HepG2 (cell line): ENCODE measurements around the gene ADM5. TPM values are rescaled to one million over a fixed set of nuclear protein-coding genes. Genes with fewer than 3 reads are reported as not detected.

Experiments
- AHR ChIP-seq: IDR thresholded peaks from 2 replicates; pipeline ENCODE4 v1.6.1; 2018; ENCODE audit warnings: missing genetic modification reagents, missing compliant biosample characterization
- ASH2L ChIP-seq: fragments of 300-600, 200-600 bp; sonication (generic); IDR thresholded peaks from 2 replicates; pipeline ENCODE4 v1.7.0; 2017; ENCODE audit warnings: low read depth, mild to moderate bottlenecking, moderate library complexity, mixed read lengths, low read length; ENCODE audit not compliant: insufficient read length
- DR1 ChIP-seq: sonication (generic); formaldehyde crosslinking; IDR thresholded peaks from 2 replicates; pipeline ENCODE4 v1.8.0; 2021; ENCODE audit warnings: mild to moderate bottlenecking, missing genetic modification reagents, inconsistent platforms
- EEA1 ChIP-seq: sonication (generic); formaldehyde crosslinking; IDR thresholded peaks from 2 replicates; pipeline ENCODE4 v1.5.1; 2020; ENCODE audit warnings: mild to moderate bottlenecking, missing genetic modification reagents, borderline replicate concordance
- FOSL1 ChIP-seq: sonication (generic); formaldehyde crosslinking; IDR thresholded peaks from 2 replicates; pipeline ENCODE4 v1.9.0; 2021; ENCODE audit warnings: missing genetic modification reagents, borderline replicate concordance
- GTF2F1 ChIP-seq: fragments of 150-350 bp; IDR thresholded peaks from 2 replicates; pipeline ENCODE4 v1.6.1; 2014; ENCODE audit warnings: low read length
- MTA1 ChIP-seq: sonication (generic); formaldehyde crosslinking; IDR thresholded peaks from 2 replicates; pipeline ENCODE4 v1.4.0; 2020; ENCODE audit warnings: missing genetic modification reagents, mild to moderate bottlenecking, borderline replicate concordance
- NR1H2 ChIP-seq: sonication (generic); formaldehyde crosslinking; IDR thresholded peaks from 2 replicates; pipeline ENCODE4 v1.8.1; 2022; ENCODE audit warnings: low read depth, missing genetic modification reagents, borderline replicate concordance
- PATZ1 ChIP-seq: sonication (generic); formaldehyde crosslinking; IDR thresholded peaks from 2 replicates; pipeline ENCODE4 v1.4.0; 2020; ENCODE audit warnings: missing genetic modification reagents
- PHF20 ChIP-seq: sonication (generic); formaldehyde crosslinking; IDR thresholded peaks from 2 replicates; pipeline ENCODE4 v1.5.0; 2020; ENCODE audit warnings: mild to moderate bottlenecking, missing genetic modification reagents
- PRDM15 ChIP-seq: sonication (generic); formaldehyde crosslinking; IDR thresholded peaks from 2 replicates; pipeline ENCODE4 v1.4.0; 2020; ENCODE audit warnings: missing genetic modification reagents
- SNAPC2 ChIP-seq: sonication (generic); formaldehyde crosslinking; IDR thresholded peaks from 2 replicates; pipeline ENCODE4 v1.8.1; 2022; ENCODE audit warnings: mild to moderate bottlenecking, missing genetic modification reagents
- TBL1XR1 ChIP-seq: fragments of 150-350 bp; IDR thresholded peaks from 2 replicates; pipeline ENCODE4 v1.6.1; 2014; ENCODE audit warnings: borderline replicate concordance, low read length; ENCODE audit not compliant: partially characterized antibody
- YEATS2 ChIP-seq: sonication (generic); formaldehyde crosslinking; IDR thresholded peaks from 2 replicates; pipeline ENCODE4 v1.4.0; 2020; ENCODE audit warnings: missing genetic modification reagents, borderline replicate concordance
- ZBTB7A ChIP-seq: sonication (generic); formaldehyde crosslinking; IDR thresholded peaks from 2 replicates; pipeline ENCODE4 v1.8.0; 2022; ENCODE audit warnings: mild to moderate bottlenecking, missing genetic modification reagents
- ZGPAT ChIP-seq: IDR thresholded peaks from 2 replicates; pipeline ENCODE4 v1.6.1; 2016; ENCODE audit warnings: mild to moderate bottlenecking
- ZNF274 ChIP-seq: sonication (generic); formaldehyde crosslinking; IDR thresholded peaks from 2 replicates; pipeline ENCODE4 v1.5.1; 2020; ENCODE audit warnings: mild to moderate bottlenecking, missing genetic modification reagents
- ZNF567 ChIP-seq: sonication (generic); formaldehyde crosslinking; IDR thresholded peaks from 2 replicates; pipeline ENCODE4 v1.8.1; 2023; ENCODE audit warnings: mild to moderate bottlenecking, missing genetic modification reagents, borderline replicate concordance
- ZNF614 ChIP-seq: IDR thresholded peaks from 2 replicates; pipeline ENCODE4 v1.6.1; 2018; ENCODE audit warnings: missing biosample characterization, missing genetic modification reagents, inconsistent platforms, borderline replicate concordance
- ZNF670 ChIP-seq: sonication (generic); formaldehyde crosslinking; IDR thresholded peaks from 2 replicates; pipeline ENCODE4 v1.8.0; 2022; ENCODE audit warnings: mild to moderate bottlenecking, missing genetic modification reagents, borderline replicate concordance
- ZNF883 ChIP-seq: sonication (generic); formaldehyde crosslinking; IDR thresholded peaks from 2 replicates; pipeline ENCODE4 v1.5.1; 2020; ENCODE audit warnings: mild to moderate bottlenecking, missing genetic modification reagents; ENCODE audit errors: not compliant biosample characterization
- polyA plus RNA-seq, 8 experiments: library from polyadenylated mRNA; depleted of rRNA in 3 of 8; stranded (reverse) in 7 of 8; unstranded in 1 of 8; fragments of >200 nt; fragmentation: Illumina TruSeq in 4 of 8; extraction: Trizol in 4 of 8; gene quantifications; 2 replicates each; pipeline versions ENCODE4 v1.2.1 to v1.2.3, GENCODE V29; 2011 to 2016; ENCODE audit warnings: low read depth in 4 of 8, missing spikeins in 1 of 8, mixed read lengths in 1 of 8; ENCODE audit not compliant: insufficient read depth in 1 of 8
- total RNA-seq, 5 experiments: library from RNA; depleted of rRNA; stranded (reverse); fragments of >200 nt; fragmentation: Illumina TruSeq; extraction: Trizol; gene quantifications; 2 replicates each; pipeline ENCODE4 v1.2.3, GENCODE V29; 2016; ENCODE audit warnings: low read depth in 1 of 5

The ADM5 gene
- total and polyA plus RNA-seq, 2 of the 13 experiments (the other 11 are each of a cell fraction or from before 2014, with no cell fraction given) = 2.7 to 4.1 TPM

GRCh38 chr19:49640113-49640898 lies 49.1 kb upstream of the ADM5 start, which contains the start of gene RRAS (continued):
- no peak for TF ChIP-seq AHR (CRISPR knock-in tag)
- peak; percentile 64; the same call in 1 of the 2 replicates for TF ChIP-seq FOSL1
- TF ChIP-seq ZNF567 (CRISPR knock-in tag) = no peak; the same call in 1 of the 2 replicates
- no peak for TF ChIP-seq PRDM15 (CRISPR knock-in tag)
- no peak for TF ChIP-seq EEA1
- no peak for TF ChIP-seq ZNF670 (CRISPR knock-in tag)
- peak; percentile 56; the same call in 1 of the 2 replicates for TF ChIP-seq MTA1 (CRISPR knock-in tag)
- peak; percentile 30 for TF ChIP-seq TBL1XR1
- TF ChIP-seq GTF2F1 = peak; percentile 70; the same call in 1 of the 2 replicates
- TF ChIP-seq PATZ1 (CRISPR knock-in tag) = peak; percentile 93
- peak; percentile 95 for TF ChIP-seq DR1
- peak; percentile 77 for TF ChIP-seq ZGPAT (CRISPR knock-in tag)
- peak; percentile 72; the same call in 1 of the 2 replicates for TF ChIP-seq PHF20 (CRISPR knock-in tag)
- TF ChIP-seq SNAPC2 = peak; percentile 69; the same call in 1 of the 2 replicates
- TF ChIP-seq NR1H2 (CRISPR knock-in tag) = no peak
- peak; percentile 29 for TF ChIP-seq ZNF883 (CRISPR knock-in tag)
- no peak for TF ChIP-seq ZBTB7A (CRISPR knock-in tag)
- TF ChIP-seq ZNF274 (CRISPR knock-in tag) = peak; percentile 38; the same call in 1 of the 2 replicates
- TF ChIP-seq ASH2L = peak; percentile 86
- peak; percentile 63; the same call in 1 of the 2 replicates for TF ChIP-seq YEATS2 (CRISPR knock-in tag)
- TF ChIP-seq ZNF614 (CRISPR knock-in tag) = no peak; the same call in 1 of the 2 replicates
